Liver (tissue), 3 donors: ENCODE measurements around the gene LTBP4.

Experiments used
- MAX ChIP-seq: IDR thresholded peaks from 2 replicates; pipeline ENCODE4 v1.6.1; 2016; ENCODE audit warnings: antibody characterized with exemption
- RAD21 ChIP-seq, 2 donors: IDR thresholded peaks; 2 replicates each; pipeline ENCODE4 v1.6.1; 2016; ENCODE audit warnings: antibody characterized with exemption in 2 of 2, mild to moderate bottlenecking in 2 of 2
- SP1 ChIP-seq: IDR thresholded peaks from 2 replicates; pipeline ENCODE4 v1.6.1; 2018; ENCODE audit warnings: antibody characterized with exemption, mild to moderate bottlenecking
- YY1 ChIP-seq: IDR thresholded peaks from 2 replicates; pipeline ENCODE4 v1.6.1; 2016; ENCODE audit warnings: antibody characterized with exemption, mild to moderate bottlenecking
- ZBTB33 ChIP-seq: IDR thresholded peaks from 2 replicates; pipeline ENCODE4 v1.6.1; 2016; ENCODE audit warnings: antibody characterized with exemption
- TF ChIP-seq, protein P1 (sequence below): fragments of 150-350 bp; IDR thresholded peaks from 2 replicates; pipeline ENCODE4 v1.5.1; 2017; ENCODE audit warnings: improper control_type of control experiment, low read depth, low read length; ENCODE audit not compliant: missing input control
- donor health status: healthy.
- donor health status: healthy.

DNA sequence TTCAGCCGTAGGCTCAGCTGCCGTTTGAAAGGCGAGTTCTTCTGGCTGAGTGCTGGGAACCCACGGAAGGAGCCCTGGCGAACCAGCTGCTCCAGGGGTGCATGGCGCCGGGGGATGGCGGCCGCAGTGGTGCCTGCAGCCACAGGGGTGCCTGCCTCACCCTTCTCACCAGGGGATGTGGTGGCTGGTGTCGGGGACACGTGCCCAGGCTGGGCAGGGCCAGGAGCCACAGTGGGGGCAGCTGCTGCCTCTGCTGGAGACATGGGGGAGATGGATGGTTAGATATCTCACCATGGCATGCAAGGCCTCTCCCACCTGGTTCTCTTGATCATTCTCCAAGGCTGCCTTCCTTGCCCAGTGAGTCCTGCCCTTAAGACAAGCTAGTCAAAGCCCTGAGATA lies 72.2 kb downstream of the LTBP4 start:
- TF ChIP-seq, protein P1, sequence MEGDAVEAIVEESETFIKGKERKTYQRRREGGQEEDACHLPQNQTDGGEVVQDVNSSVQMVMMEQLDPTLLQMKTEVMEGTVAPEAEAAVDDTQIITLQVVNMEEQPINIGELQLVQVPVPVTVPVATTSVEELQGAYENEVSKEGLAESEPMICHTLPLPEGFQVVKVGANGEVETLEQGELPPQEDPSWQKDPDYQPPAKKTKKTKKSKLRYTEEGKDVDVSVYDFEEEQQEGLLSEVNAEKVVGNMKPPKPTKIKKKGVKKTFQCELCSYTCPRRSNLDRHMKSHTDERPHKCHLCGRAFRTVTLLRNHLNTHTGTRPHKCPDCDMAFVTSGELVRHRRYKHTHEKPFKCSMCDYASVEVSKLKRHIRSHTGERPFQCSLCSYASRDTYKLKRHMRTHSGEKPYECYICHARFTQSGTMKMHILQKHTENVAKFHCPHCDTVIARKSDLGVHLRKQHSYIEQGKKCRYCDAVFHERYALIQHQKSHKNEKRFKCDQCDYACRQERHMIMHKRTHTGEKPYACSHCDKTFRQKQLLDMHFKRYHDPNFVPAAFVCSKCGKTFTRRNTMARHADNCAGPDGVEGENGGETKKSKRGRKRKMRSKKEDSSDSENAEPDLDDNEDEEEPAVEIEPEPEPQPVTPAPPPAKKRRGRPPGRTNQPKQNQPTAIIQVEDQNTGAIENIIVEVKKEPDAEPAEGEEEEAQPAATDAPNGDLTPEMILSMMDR = no peak
- TF ChIP-seq MAX = no peak
- TF ChIP-seq RAD21 (IDR thresholded peaks at IDR 0.05) = no peak
- TF ChIP-seq ZBTB33 = no peak
- no peak for TF ChIP-seq YY1
- no peak for TF ChIP-seq SP1
